Spleen (tissue), 11 donors: Measurements from ENCODE around the gene EOLA2. TPM values are rescaled to one million over a fixed set of nuclear protein-coding genes. Genes with fewer than 3 reads are reported as not detected.

Source experiments
- DNase-seq: peaks from one replicate; pipeline ENCODE4 v3.0.0-alpha.2; 2020
- H3K27ac ChIP-seq, 8 donors: fragments of 200-600 bp; sonication (generic) in 7 of 8; 1 replicate in 4 of 8; 2 replicates in 4 of 8; pipeline versions ENCODE4 v1.5.0 to v1.8.0; 2016 to 2021; ENCODE audit warnings: inconsistent platforms in 4 of 8, mild to moderate bottlenecking in 4 of 8, moderate library complexity in 1 of 8
- H3K27me3 ChIP-seq, 7 donors: fragments of 200-600 bp; sonication (generic) in 6 of 7; replicated peaks in 1 of 7; 1 replicate in 4 of 7; 2 replicates in 3 of 7; pipeline versions ENCODE4 v1.5.0 to v1.8.0; 2016 to 2021; ENCODE audit warnings: inconsistent platforms in 3 of 7, mild to moderate bottlenecking in 1 of 7
- H3K36me3 ChIP-seq, 6 donors: fragments of 200-600 bp; sonication (generic) in 5 of 6; 1 replicate in 4 of 6; 2 replicates in 2 of 6; pipeline versions ENCODE4 v1.5.0 to v1.8.0; 2016 to 2021; ENCODE audit warnings: inconsistent platforms in 2 of 6
- H3K4me1 ChIP-seq, 6 donors: fragments of 200-600 bp; sonication (generic) in 5 of 6; 1 replicate in 3 of 6; 2 replicates in 3 of 6; pipeline versions ENCODE4 v1.5.0 to v1.8.0; 2016 to 2021; ENCODE audit warnings: inconsistent platforms in 3 of 6
- H3K4me3 ChIP-seq, 8 donors: fragments of 200-600 bp; sonication (generic) in 7 of 8; 1 replicate in 4 of 8; 2 replicates in 4 of 8; pipeline versions ENCODE4 v1.5.0 to v1.8.0; 2016 to 2021; ENCODE audit warnings: inconsistent platforms in 4 of 8, mild to moderate bottlenecking in 4 of 8, moderate library complexity in 2 of 8
- H3K9me3 ChIP-seq, 8 donors: fragments of 200-600 bp; sonication (generic) in 7 of 8; 1 replicate in 4 of 8; 2 replicates in 4 of 8; pipeline versions ENCODE4 v1.5.0 to v1.8.0; 2016 to 2021; ENCODE audit warnings: inconsistent platforms in 4 of 8
- CTCF ChIP-seq, 11 experiments: fragments of 200-600 bp in 7 of 11; fragments of 450-650 bp in 4 of 11; sonication (generic) in 4 of 11; IDR thresholded peaks in 8 of 11; conservative IDR thresholded peaks in 3 of 11; 1 replicate in 7 of 11; 2 replicates in 4 of 11; pipeline versions ENCODE4 v1.4.0 to v1.8.0; 2016 to 2021; ENCODE audit warnings: antibody characterized with exemption in 11 of 11, inconsistent platforms in 4 of 11, mild to moderate bottlenecking in 1 of 11
- POLR2A ChIP-seq, 3 donors: fragments of 450-650 bp; IDR thresholded peaks; one replicate each; pipeline ENCODE4 v1.5.1; 2017; ENCODE audit warnings: antibody characterized with exemption in 3 of 3, mild to moderate bottlenecking in 1 of 3
- POLR2AphosphoS5 ChIP-seq, 3 donors: sonication (generic); formaldehyde crosslinking; IDR thresholded peaks; one replicate each; pipeline ENCODE4 v1.5.1; 2017; ENCODE audit warnings: antibody characterized with exemption in 3 of 3
- WGBS, 5 donors: extraction: QIAGEN DNeasy Blood & Tissue Kit in 3 of 5; methylation state at CpG; one replicate each; pipeline versions ENCODE4 v1.1.5 to v1.1.7; 2013 to 2018; 5-methylcytosine and 5-hydroxymethylcytosine counted together
- intact Hi-C: fragments of 100-400 bp; cut with DNase I; formaldehyde crosslinking; loops from one replicate; pipeline ENCODE4 v1.15.0; 2023; ENCODE audit warnings: low total_unique reads
- polyA plus RNA-seq, 3 donors: library from polyadenylated mRNA; stranded (reverse); fragments of 200-250 nt; gene quantifications; one replicate each; pipeline ENCODE4 v1.2.1, GENCODE V29; 2013
- total RNA-seq, 7 donors: library from RNA; depleted of rRNA in 3 of 7; stranded (reverse); fragments of >200 nt in 3 of 7; fragmentation: NEBNext Ultra II Directional in 4 of 7; extraction: Animal tissue kit (Norgen Biotek cat#: 25700) in 4 of 7; gene quantifications; one replicate each; pipeline versions ENCODE4 v1.1.0 to v1.2.1, GENCODE V29; 2016 to 2021
- donor health status: healthy with polysubstance abuse.
- donor health status: DM: no; HTN: no; CAD: no; lungs with moderate emphysema.
- donor health status: DM: no; HTN: no; CAD: no.
- donor health status: Bipolar disorder and iron deficiency.
- donor health status: healthy.
- donor health status: DM: no; HTN: no; CAD: no.
- donor health status: DM: yes; HTN: yes; CAD: no.

Gene EOLA2
- total and polyA plus RNA-seq, 10 donors, result 14.9 to 55.3 (median 34.9) TPM

DNA sequence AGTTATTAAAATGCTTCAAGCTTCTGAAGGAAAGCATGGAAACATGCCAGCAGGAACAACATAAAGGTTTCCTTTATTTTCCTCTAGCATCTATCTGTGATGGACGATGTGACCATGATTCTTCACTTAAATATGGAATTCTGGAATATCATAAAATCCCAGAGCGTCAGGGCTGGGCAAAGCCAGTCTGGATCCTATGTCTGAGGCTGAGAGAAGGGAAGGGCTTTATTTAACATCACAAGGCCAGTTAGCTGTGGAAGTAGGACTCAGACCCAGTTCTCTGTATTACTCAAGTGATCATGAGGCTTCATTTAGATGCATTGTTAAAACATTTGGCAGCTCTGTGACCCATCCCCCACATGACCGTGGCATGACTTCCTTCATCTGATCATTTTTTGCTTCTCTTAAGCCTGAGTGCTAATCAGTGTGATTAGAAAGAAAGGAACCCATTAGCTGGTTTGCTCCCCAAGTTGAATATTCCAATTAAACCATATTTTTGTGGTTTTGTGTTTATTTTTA is 40.9 kb upstream of the EOLA2 start:
- TF ChIP-seq POLR2A (IDR thresholded peaks at IDR 0.05), result no peak
- TF ChIP-seq POLR2AphosphoS5 (IDR thresholded peaks at IDR 0.05), result no peak
- TF ChIP-seq CTCF (IDR thresholded peaks at IDR 0.05 in 8 of 11, conservative IDR thresholded peaks at IDR 0.05 in 3 of 11), result no peak
- intact Hi-C loops, result no loop called here

DNA sequence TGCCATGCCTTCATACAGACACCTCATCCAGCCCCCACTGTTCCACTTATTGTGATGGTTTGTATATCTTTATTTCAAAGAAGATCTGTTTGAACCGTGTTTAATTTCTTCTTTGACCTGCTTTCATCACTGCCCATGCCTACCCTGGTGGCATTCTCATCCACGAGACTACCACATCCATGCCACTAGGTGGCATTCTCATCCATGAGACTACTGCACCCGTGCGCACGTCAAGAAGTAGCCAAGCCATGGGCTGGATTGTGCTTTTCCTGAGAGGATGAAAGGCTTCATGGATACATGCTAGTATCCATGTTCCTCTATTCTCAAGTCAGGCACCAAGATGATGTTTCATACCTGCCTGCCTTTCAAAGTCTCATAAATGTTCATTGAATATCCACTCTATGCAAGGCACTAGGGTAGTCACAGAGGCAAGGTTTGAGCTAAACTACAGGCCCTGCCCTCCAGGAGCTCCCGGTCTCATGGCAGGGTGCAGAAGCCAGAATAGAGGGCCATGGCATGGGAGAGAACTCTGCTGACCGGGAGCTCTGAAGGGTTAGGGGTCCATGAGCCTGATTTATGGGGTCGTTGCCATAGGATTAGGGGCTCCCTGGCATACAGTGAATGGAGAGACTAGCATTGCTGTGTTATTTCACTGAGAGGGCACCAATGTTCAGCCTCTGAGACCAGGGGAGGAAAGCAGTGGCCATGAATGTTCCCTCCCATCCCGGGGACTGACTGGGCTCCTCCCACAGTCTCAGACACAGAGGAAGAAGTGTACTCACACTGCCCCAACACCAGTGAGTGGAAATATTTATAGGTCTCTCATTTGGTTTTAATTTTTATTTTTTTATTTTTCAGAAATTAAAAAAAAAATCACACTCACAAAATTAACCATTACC is 24.8 kb upstream of the EOLA2 start:
- Histone ChIP-seq H3K9me3 (no peaks in the 10 kb centered on the region), H3K27me3 (no peaks in the 10 kb centered on the region), H3K27ac (peak overlapping the region in 2 of 8 donors; percentile 12 to 23), H3K4me1 (no peaks in the 10 kb centered on the region), H3K36me3 (peaks cover 0 to 22% (median 0%) of the 10 kb centered on the region in 6 donors), H3K4me3 (no peak overlapping the region)
- TF ChIP-seq POLR2AphosphoS5 (IDR thresholded peaks at IDR 0.05), result peak in 1 of 3 donors; percentile 42
- peak in 10 of 11 experiments; percentile 35 to 63 (median 58) for TF ChIP-seq CTCF (IDR thresholded peaks at IDR 0.05 in 8 of 11, conservative IDR thresholded peaks at IDR 0.05 in 3 of 11)
- TF ChIP-seq POLR2A (IDR thresholded peaks at IDR 0.05), result no peak
- intact Hi-C loops, result no loop called here
- WGBS, 5 donors, result 32 to 53% (median 33%) methylated on average over 7 to 9 of the region's 9 CpGs
- no peak for DNase-seq

More for the DNA sequence above, 40.9 kb upstream of the EOLA2 start:
- Histone ChIP-seq H3K9me3 (no peaks in the 10 kb centered on the region), H3K27ac (no peak overlapping the region), H3K27me3 (no peaks in the 10 kb centered on the region), H3K36me3 (no peaks in the 10 kb centered on the region), H3K4me3 (no peak overlapping the region), H3K4me1 (no peaks in the 10 kb centered on the region)
- DNase-seq, result no peak
- WGBS, 5 donors, result 60 to 80% (median 75%) methylated on average over 3 of the region's 3 CpGs

DNA sequence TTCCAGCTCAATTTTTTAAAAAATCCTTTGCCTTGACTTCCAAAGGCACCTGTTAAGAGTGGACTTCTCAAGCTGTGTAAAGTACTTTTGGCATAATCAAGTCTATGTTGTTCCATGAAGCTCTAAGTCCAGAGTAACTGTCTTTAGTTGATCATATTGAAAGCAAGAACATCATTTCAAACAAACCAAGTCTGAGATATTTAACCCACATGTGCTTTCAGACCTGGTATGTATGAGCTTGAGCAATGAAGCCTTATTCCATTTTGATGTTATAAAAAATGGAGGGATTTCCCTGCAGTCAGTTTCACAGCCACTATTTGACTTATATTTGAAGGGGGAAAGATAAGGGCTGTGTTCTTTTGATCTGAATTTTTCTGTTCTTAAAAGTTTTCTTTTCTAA is 23.7 kb upstream of the EOLA2 start:
- no peak for TF ChIP-seq POLR2AphosphoS5 (IDR thresholded peaks at IDR 0.05)
- TF ChIP-seq CTCF (IDR thresholded peaks at IDR 0.05 in 8 of 11, conservative IDR thresholded peaks at IDR 0.05 in 3 of 11), result no peak
- no peak for TF ChIP-seq POLR2A (IDR thresholded peaks at IDR 0.05)
- H3K36me3 ChIP-seq, result peaks cover 0 to 22% (median 0%) of the 10 kb centered on the region in 6 donors
- no peak overlapping the region for H3K4me3 ChIP-seq
- no peaks in the 10 kb centered on the region for H3K4me1 ChIP-seq
- H3K9me3 ChIP-seq, result no peaks in the 10 kb centered on the region
- H3K27me3 ChIP-seq, result no peaks in the 10 kb centered on the region
- no peak overlapping the region for H3K27ac ChIP-seq
- intact Hi-C loops, result no loop called here
- no peak for DNase-seq

- TF ChIP-seq POLR2AphosphoS5 (IDR thresholded peaks at IDR 0.05) (no peak), CTCF (IDR thresholded peaks at IDR 0.05 in 8 of 11, conservative IDR thresholded peaks at IDR 0.05 in 3 of 11) (no peak), POLR2A (IDR thresholded peaks at IDR 0.05) (no peak)
- H3K36me3 ChIP-seq, result peaks cover 0 to 22% (median 0%) of the 10 kb centered on the region in 6 donors
- intact Hi-C loops, result no loop called here
- H3K4me3 ChIP-seq, result no peak overlapping the region
- H3K4me1 ChIP-seq, result no peaks in the 10 kb centered on the region
- no peak for DNase-seq
- H3K27ac ChIP-seq, result no peak overlapping the region
- 77 to 100% (median 90%) methylated on average over 2 of the region's 2 CpGs for WGBS, 5 donors
- H3K9me3 ChIP-seq, result no peaks in the 10 kb centered on the region
- H3K27me3 ChIP-seq, result no peaks in the 10 kb centered on the region
Measured at GRCh38 chrX:149961572-149961971, 23.3 kb upstream of the EOLA2 start.
